Measurements from ENCODE around the gene EGR4. TPM values are rescaled to one million over a fixed set of nuclear protein-coding genes. Genes with fewer than 3 reads are reported as not detected.

EGR4 gene
- total RNA-seq: 0.07 and 0.11 TPM in 2 replicates

DNA sequence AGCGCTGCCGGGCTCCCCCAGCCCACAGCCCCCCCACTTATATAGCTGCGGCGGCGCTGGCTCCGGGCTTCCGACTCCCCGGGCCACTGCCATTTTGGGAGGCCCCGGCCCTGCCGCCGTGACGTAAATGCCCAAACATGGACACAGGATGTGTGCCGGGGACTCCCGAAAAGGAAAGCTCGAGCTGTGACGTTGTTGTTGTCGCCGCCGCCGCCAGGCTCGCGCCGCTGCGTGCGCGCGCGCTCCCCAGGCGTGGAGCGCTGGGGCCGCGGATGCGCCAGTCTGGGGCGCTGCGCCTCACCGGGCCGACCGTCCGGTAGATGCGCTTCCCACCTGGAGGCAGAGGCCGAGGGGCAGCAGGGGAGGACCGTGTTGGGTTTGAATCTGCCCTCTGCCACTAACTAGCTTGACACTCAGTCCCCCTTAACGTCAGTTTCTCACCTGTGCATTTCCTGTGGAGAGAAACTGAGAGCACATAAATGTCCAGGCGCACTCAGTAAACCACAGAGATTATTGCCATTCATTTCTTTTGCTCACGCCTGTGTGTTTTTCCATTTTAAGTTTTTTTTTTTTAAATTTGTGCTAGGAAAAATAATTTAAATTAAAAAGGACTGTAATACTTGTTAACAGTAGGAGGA is at the start of gene EGR4:
Gene EGR4 (minus strand): TSS at position 15 of the 638 bp plus-strand sequence. CDS start 231 bp downstream, outside the sequence.
- intact Hi-C loops (cut with micrococcal nuclease): loop anchor here (1.0 to 2.0 kb wide), 4 partner anchors 9 to 223 kb away; partner anchors contain the start of genes ALMS1, CCT7, FBXO41 and SFXN5

DNA sequence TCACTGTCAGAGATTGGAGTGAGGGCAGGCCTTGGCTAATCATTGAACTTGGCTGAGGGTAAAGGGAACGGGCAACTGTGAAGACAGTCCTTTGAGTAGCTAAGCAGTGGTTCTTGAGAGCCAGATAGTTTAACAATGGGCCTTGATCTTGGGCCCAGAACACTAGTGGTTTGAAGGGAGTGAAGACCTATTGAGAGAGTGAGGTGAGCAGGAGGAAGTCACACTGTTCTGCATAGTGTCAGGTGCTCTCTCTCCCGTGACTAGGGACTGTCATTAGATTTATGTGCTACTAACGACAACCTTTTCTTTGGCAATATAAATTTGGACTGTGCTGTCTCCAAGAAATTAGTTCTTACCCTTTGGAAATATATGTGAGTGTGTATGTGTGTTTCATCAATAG is 47.7 kb upstream of the EGR4 start:
- intact Hi-C loops (cut with micrococcal nuclease): no loop called here

DNA sequence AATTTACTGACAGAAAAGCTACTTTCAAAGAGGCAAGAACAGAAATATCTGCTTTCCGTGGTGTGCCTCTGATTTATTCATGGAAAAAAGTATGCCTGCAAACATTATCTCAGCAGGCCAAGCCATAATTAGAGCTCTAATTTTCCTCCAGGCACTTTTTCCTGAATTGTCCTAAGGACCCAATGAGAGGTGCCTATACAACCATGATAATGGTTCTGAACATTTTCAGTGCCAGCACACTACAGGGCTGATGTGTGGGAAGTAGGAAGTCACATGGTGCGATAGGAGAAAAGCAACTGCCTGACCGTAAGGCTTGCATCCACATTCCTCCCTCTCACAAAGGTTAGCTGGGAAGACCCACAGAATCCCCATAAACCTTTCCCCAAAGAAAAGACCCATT is 45.9 kb upstream of the EGR4 start:
- intact Hi-C loops (cut with micrococcal nuclease): no loop called here

DNA sequence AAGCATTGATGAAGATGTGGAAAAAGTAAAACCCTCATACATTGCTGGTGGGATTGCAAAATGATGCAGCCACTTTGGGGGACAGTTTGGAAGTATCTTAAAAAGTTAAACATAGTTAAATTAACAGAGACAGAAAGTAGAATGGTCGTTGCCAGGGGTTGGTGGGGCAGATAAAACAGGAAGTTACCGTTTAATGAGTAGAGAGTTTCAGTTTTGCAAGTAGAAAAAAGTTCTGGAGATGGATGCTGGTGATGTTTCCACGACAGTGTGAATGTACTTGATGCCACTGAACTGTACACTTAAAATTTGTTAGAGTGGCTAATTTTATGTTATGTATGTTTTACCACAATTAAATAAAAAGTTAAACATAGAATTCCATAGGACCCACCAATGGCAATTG is 44.5 kb upstream of the EGR4 start:
- intact Hi-C loops (cut with micrococcal nuclease): no loop called here

DNA sequence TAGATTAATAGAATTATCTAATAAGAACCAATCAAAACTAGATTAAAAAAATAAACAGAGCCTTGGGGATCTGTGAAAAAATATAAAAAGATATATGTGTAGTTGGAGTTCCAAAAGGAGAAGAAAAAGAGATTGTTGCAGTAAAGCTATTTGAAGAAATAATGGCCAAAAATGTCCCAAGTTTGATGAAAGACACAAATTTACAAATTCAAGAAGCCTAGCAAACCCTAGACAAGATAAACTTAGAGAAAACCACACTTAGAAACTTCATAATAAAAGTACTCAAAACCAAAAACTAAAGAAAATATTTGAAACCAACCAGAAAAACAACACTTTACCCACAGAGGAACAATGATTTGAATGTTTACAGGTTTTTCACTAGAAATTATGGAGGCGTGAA is 41.3 kb upstream of the EGR4 start:
- intact Hi-C loops (cut with micrococcal nuclease): no loop called here

DNA sequence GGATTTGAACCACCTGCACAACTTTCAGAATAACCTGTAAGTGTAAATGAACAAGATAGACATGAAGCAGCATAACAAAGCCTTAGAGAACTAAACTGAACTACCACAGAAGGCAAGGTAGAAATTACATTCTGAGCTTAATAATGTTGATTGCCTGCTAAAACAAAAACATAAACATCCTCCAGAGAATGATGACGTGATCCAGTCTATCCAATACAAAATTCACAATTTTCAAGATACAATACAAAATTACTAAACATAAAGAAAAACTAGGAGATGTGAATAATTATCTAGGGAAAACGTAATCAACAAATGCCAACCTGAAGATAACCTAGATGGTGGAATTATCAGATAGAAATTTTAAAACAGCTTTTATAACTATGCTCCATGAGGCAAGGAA is 40.7 kb upstream of the EGR4 start:
- intact Hi-C loops (cut with micrococcal nuclease): no loop called here

DNA sequence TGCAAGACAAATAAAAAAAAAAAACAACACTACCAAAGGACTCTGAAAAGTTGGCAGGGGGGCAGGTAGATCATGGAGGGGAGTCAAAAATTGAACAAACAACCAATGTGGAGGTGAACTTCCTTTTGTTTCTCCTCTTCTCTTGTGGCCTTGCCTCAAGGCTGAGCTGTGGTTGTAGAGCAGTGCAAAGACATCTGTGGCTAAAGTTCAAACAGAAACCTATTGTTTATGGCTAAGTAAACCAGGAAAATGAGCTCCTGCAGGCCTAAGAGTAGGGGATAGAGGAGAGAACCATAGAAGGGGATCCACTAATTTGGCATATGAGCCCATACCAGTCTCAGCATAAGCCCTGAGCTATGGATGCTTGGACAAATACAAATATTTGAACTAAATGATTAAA is 40.2 kb upstream of the EGR4 start:
- intact Hi-C loops (cut with micrococcal nuclease): no loop called here

DNA sequence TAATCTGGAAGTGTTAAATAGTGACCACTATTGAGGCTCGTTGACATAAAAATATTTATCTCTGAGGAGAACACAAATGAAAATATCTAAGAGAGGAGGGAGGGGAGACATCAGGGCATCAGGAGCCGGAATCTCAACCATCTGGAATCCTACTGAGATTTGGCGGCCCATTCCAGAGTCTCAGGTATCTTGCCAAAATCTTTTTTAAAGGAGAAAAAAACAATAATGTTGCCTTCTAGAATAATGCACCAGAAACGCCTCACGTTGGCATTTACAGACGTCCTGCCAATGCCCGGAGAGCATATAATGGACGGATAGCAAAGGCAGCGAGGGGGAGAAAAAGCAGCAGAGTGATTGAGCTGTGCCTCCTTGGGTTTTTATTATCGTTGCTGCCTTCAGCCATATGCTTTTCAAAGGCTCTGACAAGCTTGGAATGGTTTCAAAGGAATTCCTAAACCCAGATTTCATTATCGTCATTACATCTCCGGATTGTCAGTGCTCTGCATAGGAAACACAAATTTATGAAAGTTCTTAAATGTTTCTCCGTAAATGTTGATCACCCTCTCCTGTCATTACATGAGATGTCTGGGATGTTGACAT is 30.9 kb upstream of the EGR4 start:
- intact Hi-C loops (cut with micrococcal nuclease): no loop called here

DNA sequence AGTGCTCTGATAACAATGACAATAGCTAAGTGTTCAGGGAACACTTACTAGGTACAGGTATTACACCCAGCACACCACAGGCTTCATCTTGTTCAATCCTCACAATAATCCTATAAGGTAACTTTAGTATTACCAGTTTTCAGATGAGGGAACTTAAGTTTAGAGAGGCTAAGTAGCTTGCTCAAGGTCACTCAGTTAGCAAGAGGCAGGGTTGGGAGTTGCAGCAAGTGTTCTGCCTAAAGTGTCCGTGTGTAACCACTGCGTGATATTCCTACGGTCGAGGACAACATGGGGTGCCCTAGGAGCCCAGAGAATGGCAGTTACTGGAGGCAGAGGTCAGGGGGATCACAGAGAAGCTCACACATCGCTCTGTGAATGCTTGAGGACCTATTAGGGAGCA is 30.2 kb upstream of the EGR4 start:
- intact Hi-C loops (cut with micrococcal nuclease): no loop called here

DNA sequence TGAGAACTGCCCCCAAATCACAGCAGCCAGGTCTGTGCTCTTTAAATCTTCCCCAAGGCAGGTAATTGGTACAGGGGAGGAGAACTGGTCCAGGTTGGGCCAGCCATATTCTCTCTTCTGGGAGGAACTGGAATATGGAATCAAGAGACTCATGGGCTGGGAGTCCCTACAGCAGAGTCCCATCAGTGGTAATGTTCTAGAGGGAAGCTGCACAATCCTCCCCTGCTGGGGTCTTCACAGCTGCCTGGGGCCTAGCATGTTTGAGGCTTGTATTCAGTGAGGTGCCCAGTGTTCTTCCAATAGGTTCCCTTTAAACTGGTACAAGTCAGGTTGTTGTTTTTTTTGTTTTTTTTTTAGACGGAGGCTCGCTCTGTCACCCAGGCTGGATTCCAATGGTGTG is 21.1 kb upstream of the EGR4 start:
- intact Hi-C loops (cut with micrococcal nuclease): no loop called here

DNA sequence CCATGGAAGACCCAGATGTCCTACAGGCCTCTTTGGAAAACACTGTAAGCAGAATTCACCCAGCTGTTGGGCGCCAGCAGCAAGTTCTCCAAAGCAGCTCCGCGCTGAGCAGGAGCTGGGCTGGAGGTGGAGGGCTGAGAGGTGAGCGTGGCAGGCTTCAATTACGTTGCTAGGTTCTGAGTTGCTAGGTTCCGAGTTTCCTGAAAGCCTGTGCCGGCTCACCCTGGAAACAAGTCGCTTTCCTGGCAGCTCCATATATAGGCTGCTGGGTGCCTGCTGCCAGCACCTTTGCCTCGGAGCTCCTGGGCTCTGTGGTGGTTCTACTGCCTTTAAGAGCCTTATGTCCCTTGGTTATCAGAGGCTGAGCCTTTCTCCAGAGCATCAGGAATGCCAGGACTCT is 14.4 kb upstream of the EGR4 start:
- intact Hi-C loops (cut with micrococcal nuclease): no loop called here

DNA sequence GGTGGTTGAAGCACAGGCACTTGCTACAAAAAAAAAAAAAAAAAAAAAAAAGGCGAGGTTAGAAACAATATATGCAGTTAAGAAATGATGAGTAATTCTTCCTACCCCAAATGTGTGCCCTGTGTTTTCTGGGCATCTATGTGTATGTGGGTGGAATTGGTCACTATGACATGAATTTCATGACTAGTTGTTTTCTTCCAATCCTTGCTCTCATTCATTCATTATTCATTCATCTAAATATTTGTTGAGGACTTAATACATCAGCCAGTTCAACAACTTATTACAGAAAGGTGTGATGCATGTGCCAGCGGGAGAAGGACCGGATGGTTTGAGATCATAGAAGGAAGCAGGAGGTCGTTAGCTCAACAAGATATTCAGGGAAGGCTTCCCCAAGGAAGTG is 8.3 kb upstream of the EGR4 start:
- intact Hi-C loops (cut with micrococcal nuclease): no loop called here

DNA sequence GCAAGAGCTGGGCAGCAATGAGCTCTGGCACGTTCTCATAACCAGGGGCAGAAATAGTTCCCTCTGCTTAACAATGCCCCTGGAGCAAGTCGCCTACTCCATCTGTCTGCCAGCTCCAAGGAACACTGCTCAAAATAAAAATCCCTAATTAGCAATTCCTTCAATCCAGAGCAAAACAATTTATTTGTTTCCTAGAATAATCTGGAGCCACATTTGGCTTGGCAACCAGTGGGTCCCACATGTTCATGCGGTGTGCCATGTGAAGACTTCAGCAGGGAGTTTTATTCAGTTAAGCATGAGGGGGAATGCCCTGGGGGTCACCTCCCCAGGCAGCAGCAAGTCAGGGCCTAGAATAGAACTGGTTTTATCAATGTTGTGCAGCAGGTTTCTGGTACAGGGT is 7.6 kb upstream of the EGR4 start:
- intact Hi-C loops (cut with micrococcal nuclease): no loop called here

DNA sequence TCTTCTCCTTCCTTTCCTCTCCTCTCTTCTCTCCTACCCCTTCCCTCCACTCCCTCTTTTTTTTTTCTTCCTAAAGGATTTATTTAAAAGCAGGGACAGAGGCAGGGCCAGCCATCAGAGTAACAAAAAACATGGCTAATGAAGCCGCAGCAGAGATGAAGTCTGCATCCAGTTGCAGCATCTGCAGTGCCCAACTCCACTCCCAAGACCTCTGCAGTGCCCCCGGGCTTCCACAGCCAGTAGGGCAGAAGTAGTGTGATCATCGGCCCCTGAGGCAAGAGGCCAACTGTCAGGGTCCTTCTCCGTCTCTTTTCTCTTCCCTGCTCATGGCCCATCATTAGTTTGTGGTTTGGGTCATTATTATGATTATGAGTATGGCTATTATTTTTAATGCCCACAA is 4.2 kb upstream of the EGR4 start:
- intact Hi-C loops (cut with micrococcal nuclease): no loop called here

DNA sequence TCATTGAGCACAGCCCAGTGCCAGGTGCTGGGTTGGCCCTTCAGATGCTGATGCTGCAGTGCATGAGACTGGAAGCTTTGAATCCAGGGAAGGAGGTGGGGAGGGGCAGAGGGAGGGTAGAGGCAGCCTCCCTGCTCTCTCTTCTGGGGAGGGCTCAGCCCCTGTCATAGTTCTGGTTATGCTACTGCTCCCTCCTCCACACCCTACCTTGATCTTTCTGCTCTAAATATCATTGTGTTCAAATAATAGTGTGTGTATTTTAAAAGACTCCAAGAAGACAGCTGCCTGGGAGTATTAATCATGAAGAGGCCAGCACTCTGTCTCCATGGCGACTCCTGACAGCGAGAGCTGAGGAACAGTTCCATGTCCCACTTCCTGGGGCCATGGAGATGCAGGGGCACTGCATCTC is 3.8 kb upstream of the EGR4 start:
- intact Hi-C loops (cut with micrococcal nuclease): no loop called here

DNA sequence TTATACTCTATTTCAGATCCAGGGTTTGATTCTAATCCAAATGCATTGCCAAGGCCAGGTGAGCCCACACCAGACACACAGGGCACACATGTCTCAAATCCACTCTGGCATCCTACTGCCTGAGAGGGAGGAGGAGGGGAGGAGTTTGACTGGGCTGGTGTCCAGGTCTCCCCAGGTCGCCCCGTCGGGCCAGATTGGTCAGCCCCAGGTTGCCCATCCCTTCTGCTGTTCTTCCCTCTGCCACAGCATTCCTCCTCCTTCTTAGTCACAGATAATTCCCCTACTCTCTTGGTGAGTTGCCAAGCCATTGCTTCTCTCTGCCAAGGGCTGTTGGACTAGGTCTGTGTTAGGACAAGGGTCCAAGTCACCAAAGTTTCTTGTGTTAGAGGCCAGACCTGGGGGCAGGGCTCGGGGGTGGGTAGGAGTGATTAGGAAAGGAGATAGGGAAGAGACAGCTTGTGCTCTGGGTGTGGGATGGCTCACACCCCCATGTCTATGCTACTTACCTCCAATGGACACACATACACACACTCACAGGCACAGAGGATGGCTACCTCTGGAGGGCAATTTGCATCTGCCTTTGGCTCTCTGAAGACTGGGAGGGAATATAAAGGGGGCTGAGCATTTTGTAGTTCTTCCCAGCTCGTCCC is 2.5 kb upstream of the EGR4 start:
- intact Hi-C loops (cut with micrococcal nuclease): no loop called here

DNA sequence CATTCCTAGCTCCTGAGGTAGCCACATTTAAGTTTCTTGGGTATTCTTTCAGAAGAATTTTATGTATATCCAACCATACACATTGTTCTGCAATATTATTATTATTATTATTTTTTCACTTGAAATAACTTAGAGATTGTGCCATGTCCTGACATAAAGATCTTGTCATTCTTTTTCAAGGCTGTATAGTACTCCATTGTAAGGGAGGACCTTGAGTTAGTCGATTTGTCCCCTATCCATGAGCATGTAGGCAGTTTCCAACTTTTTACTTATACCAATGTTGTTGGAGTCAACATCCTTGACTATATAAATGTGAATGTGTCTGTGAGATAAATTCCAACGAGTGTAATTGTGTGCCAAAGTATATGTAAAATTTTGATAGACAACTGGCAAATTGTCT is 891 bp upstream of the EGR4 start:
- intact Hi-C loops (cut with micrococcal nuclease): no loop called here

DNA sequence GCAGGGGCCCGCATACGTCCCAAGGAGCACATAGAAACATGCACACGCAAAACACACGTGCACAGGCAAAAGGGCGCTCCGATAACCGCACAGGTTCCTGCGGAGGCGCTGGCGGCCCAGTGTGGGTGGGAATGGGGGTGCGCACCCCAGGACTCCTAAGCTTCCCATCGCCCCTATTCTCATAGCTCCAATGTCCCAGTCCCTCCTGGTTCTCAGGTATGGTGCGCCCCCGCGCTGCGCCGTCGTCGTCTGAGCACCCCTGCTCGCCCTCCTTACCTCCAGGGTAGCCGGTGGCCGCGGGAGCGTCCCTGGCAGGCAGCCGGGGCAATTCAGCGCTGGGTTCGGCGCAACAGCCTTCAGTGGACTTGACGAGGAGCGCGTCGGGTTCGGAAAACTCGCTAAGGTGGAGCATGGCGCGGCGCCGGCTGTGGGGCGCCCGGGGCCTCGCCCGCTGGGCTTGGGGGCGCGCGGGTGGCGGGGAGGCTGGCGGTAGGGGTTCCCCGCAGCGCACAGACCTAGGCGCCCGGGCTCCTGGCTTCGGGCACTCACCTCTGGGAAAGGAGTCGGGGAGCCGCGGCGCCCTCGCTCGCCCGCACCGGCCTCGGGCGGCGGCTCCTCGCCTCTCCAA is 328 bp downstream of the EGR4 start:
- intact Hi-C loops (cut with micrococcal nuclease): loop anchor here (1.0 to 2.0 kb wide), 4 partner anchors 9 to 222 kb away; partner anchors contain the start of genes ALMS1, CCT7, FBXO41 and SFXN5

DNA sequence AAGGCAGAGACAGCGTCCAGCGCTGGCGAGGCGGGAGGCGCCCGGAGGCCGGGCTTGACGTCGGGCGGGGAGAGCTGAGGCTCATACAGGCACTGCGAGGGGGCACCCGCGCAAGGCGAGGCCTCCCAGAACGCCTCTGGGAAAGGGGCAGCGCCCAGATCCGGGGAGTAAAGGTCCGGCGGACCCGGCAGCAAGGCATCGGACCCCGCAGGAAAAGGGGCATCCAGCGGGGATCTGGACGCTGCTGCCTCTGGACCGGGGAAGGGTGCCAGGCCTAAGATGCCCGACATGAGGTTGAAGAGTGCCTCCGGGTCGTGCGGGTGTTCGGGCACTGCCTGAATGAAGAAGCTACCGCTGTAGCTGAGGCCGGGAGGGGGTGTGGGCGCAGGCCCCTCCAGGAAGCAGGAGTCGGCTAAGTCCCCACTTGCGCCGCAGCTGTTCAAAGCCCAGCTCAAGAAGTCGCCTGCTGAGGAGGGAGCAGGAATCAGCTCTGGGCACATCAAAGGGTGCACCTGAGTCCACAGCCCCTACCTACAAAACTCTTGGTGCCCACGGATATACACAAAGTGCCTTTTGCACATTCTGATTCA is 937 bp downstream of the EGR4 start:
- intact Hi-C loops (cut with micrococcal nuclease): loop anchor here (2.0 kb wide), 1 partner anchor 222 kb away; the partner anchor contains the start of gene SFXN5

DNA sequence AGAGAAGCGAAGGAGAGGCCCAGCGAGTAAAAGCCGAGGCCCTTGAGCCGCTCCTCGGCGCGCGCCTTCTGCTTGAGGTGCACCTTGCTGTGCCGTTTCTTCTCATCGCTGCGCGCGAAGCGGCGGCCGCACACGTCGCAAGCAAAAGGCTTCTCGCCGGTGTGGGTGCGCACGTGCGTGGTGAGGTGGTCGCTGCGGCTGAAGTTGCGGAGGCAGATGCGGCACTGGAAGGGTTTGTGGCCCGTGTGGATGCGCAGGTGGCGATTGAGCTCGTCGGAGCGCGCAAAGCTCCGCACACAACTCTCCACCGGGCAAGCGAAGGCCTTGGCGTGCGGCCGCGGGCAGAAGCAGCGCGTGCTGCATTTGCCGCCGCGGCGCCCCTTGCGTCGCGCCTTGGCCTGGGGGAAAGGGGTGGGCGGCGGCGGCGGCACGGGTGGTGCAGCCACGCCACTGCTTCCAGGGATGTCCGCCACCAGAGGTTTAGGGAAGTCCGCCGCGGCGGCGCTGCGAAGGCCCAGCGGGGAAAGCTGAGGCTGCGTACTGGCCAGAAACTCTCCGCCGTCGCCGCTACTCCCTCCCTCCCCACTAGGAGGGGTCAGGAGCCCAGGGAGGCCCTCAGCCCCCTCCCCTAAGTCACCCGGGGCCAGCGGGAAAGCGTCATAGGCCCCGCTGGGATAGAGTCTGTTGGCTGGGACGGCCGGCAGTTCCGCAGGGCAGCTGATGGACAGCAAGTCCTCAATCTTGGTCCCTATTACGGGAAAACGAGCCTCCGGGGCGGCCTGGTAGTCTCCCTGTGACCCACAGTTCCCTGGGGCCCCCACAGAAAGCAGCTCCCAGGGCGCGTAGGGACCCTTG is 1.7 kb downstream of the EGR4 start:
- intact Hi-C loops (cut with micrococcal nuclease): loop anchor here (2.0 kb wide), 2 partner anchors 77 to 221 kb away; partner anchors contain the start of genes SFXN5 and SMYD5

DNA sequence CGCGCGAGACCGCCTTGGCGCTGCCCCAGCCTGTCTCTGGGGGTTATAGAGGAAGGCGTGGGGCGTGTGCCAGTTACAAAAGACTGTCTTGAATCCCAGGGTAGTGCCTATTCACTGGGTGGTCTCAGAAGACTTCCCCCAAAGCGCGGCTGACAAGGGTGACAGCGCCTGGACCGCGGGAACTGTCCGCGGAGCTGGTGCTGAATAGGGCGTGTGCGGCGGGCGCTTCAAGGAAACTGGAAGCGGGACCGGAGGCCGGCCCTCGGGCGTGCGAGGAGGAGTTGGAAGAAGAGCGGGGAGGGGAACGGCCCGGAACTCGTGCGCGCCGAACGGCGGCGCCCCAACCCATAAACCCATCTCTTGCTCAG is 2.3 kb downstream of the EGR4 start:
- intact Hi-C loops (cut with micrococcal nuclease): loop anchor here (2.0 kb wide), 1 partner anchor 76 kb away; the partner anchor contains the start of gene SMYD5
